Endothelial cell (in vitro differentiated cells): ENCODE data around the gene KREMEN1. TPM values are rescaled to one million over a fixed set of nuclear protein-coding genes. Genes with fewer than 3 reads are reported as not detected.

Experiments
- DNase-seq: peaks from one replicate; pipeline ENCODE4 v3.0.0; 2021; ENCODE audit warnings: low spot score
- H3K27ac Mint-ChIP-seq: one replicate; pipeline ENCODE4 v1.8.0; 2021; ENCODE audit warnings: mixed read lengths, inconsistent platforms; ENCODE audit not compliant: unreplicated experiment
- H3K27me3 Mint-ChIP-seq: one replicate; pipeline ENCODE4 v1.8.0; 2021; ENCODE audit warnings: mild to moderate bottlenecking, moderate library complexity, mixed read lengths, inconsistent platforms; ENCODE audit not compliant: unreplicated experiment
- H3K36me3 Mint-ChIP-seq: one replicate; pipeline ENCODE4 v1.8.0; 2021; ENCODE audit warnings: mild to moderate bottlenecking, low read depth, mixed read lengths, inconsistent platforms; ENCODE audit not compliant: unreplicated experiment
- H3K4me1 Mint-ChIP-seq: one replicate; pipeline ENCODE4 v1.8.0; 2021; ENCODE audit warnings: mild to moderate bottlenecking, mixed read lengths, inconsistent platforms; ENCODE audit not compliant: unreplicated experiment
- H3K4me3 Mint-ChIP-seq: one replicate; pipeline ENCODE4 v1.8.0; 2021; ENCODE audit warnings: mild to moderate bottlenecking, mixed read lengths, inconsistent platforms; ENCODE audit not compliant: unreplicated experiment
- H3K9me3 Mint-ChIP-seq: one replicate; pipeline ENCODE4 v1.8.0; 2021; ENCODE audit warnings: mixed read lengths, inconsistent platforms; ENCODE audit not compliant: unreplicated experiment
- total RNA-seq: library from RNA; stranded (reverse); fragmentation: NEBNext Ultra II Directional; extraction: Animal tissue kit (Norgen Biotek cat#: 25700); gene quantifications from one replicate; pipeline ENCODE4 v1.2.1, GENCODE V29; 2021; ENCODE audit not compliant: unreplicated experiment
- TF ChIP-seq, protein P1 (sequence below): fragments of 200-600 bp; sonication (generic); IDR thresholded peaks from one replicate; pipeline ENCODE4 v1.5.0; 2021; ENCODE audit warnings: antibody characterized with exemption; ENCODE audit not compliant: unreplicated experiment

The KREMEN1 gene
- total RNA-seq, 1 donor from 2014 or later = 3.1 TPM

GRCh38 chr22:29148826-29149225 is 76.0 kb downstream of the KREMEN1 start:
- Mint-ChIP-seq H3K4me3 (no peak overlapping the region), H3K36me3 (no peaks in the 10 kb centered on the region), H3K4me1 (peaks cover 31% of the 10 kb centered on the region), H3K9me3 (no peaks in the 10 kb centered on the region), H3K27ac (no peak overlapping the region), H3K27me3 (peaks cover 3% of the 10 kb centered on the region)
- no peak for DNase-seq
- TF ChIP-seq, protein P1, sequence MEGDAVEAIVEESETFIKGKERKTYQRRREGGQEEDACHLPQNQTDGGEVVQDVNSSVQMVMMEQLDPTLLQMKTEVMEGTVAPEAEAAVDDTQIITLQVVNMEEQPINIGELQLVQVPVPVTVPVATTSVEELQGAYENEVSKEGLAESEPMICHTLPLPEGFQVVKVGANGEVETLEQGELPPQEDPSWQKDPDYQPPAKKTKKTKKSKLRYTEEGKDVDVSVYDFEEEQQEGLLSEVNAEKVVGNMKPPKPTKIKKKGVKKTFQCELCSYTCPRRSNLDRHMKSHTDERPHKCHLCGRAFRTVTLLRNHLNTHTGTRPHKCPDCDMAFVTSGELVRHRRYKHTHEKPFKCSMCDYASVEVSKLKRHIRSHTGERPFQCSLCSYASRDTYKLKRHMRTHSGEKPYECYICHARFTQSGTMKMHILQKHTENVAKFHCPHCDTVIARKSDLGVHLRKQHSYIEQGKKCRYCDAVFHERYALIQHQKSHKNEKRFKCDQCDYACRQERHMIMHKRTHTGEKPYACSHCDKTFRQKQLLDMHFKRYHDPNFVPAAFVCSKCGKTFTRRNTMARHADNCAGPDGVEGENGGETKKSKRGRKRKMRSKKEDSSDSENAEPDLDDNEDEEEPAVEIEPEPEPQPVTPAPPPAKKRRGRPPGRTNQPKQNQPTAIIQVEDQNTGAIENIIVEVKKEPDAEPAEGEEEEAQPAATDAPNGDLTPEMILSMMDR = no peak

- Mint-ChIP-seq H3K36me3 (no peaks in the 10 kb centered on the region), H3K9me3 (no peaks in the 10 kb centered on the region), H3K4me1 (peaks cover 31% of the 10 kb centered on the region), H3K27me3 (peaks cover 3% of the 10 kb centered on the region), H3K27ac (no peak overlapping the region), H3K4me3 (no peak overlapping the region)
- no peak for DNase-seq
- TF ChIP-seq, protein P1 = no peak
These were observed 77.2 kb downstream of the KREMEN1 start for GRCh38 chr22:29149841-29150555.

- Mint-ChIP-seq H3K36me3 (no peaks in the 10 kb centered on the region), H3K27me3 (peaks cover 3% of the 10 kb centered on the region), H3K9me3 (no peaks in the 10 kb centered on the region), H3K4me1 (peaks cover 31% of the 10 kb centered on the region), H3K4me3 (no peak overlapping the region), H3K27ac (no peak overlapping the region)
- TF ChIP-seq, protein P1 = no peak
- DNase-seq = no peak
These were observed 77.9 kb downstream of the KREMEN1 start for GRCh38 chr22:29150701-29151100.

- TF ChIP-seq, protein P1 = no peak
- Mint-ChIP-seq H3K27me3 (peaks cover 3% of the 10 kb centered on the region), H3K4me1 (peaks cover 26% of the 10 kb centered on the region), H3K9me3 (no peaks in the 10 kb centered on the region), H3K4me3 (no peak overlapping the region), H3K36me3 (no peaks in the 10 kb centered on the region), H3K27ac (no peak overlapping the region)
- DNase-seq = no peak
These were observed 78.5 kb downstream of the KREMEN1 start for GRCh38 chr22:29151316-29151715.
